HepG2 (cell line): ENCODE data around the gene AP4M1. TPM values are rescaled to one million over a fixed set of nuclear protein-coding genes. Genes with fewer than 3 reads are reported as not detected.

ENCODE experiments used
- ARNTL ChIP-seq: sonication (generic); formaldehyde crosslinking; IDR thresholded peaks from 2 replicates; pipeline ENCODE4 v1.4.0; 2020; ENCODE audit warnings: mild to moderate bottlenecking, missing genetic modification reagents
- CCAR2 ChIP-seq: fragments of 200-400 bp; formaldehyde crosslinking; optimal IDR thresholded peaks from 2 replicates; pipeline ENCODE3; 2018; ENCODE audit warnings: low read depth, mild to moderate bottlenecking, low read length, moderate library complexity
- CEBPB ChIP-seq: IDR thresholded peaks from 2 replicates; pipeline ENCODE4 v1.6.1; 2011; ENCODE audit warnings: low read depth, low read length, improper control_type of control experiment, borderline replicate concordance
- FIP1L1 ChIP-seq: fragments of 200-400 bp; formaldehyde crosslinking; IDR thresholded peaks from 2 replicates; pipeline ENCODE4 v1.6.1; 2018; ENCODE audit warnings: low read depth, mild to moderate bottlenecking, low read length, moderate library complexity, borderline replicate concordance; ENCODE audit not compliant: insufficient read depth
- FOXA1 ChIP-seq, 2 experiments: fragments of 450-650 bp in 1 of 2; sonication (generic) in 1 of 2; formaldehyde crosslinking in 1 of 2; IDR thresholded peaks; 2 replicates each; pipeline versions ENCODE4 v1.4.0 to v1.6.1; 2016 to 2020; ENCODE audit warnings: missing genetic modification reagents in 1 of 2
- HNF4A ChIP-seq: sonication (generic); formaldehyde crosslinking; IDR thresholded peaks from 2 replicates; pipeline ENCODE4 v1.4.0; 2020; ENCODE audit warnings: missing genetic modification reagents
- HNRNPK ChIP-seq: fragments of 200-400 bp; formaldehyde crosslinking; IDR thresholded peaks from 2 replicates; pipeline ENCODE4 v1.6.1; 2018; ENCODE audit warnings: low read length, low read depth, moderate library complexity, mild to moderate bottlenecking; ENCODE audit not compliant: poor library complexity, severe bottlenecking
- NFIB ChIP-seq: sonication (generic); formaldehyde crosslinking; IDR thresholded peaks from 2 replicates; pipeline ENCODE4 v1.9.0; 2021; ENCODE audit warnings: missing genetic modification reagents, mild to moderate bottlenecking, borderline replicate concordance
- NFKB2 ChIP-seq: sonication (generic); formaldehyde crosslinking; IDR thresholded peaks from 2 replicates; pipeline ENCODE4 v1.4.0; 2020; ENCODE audit warnings: missing genetic modification reagents, borderline replicate concordance
- RXRA ChIP-seq: sonication (generic); formaldehyde crosslinking; IDR thresholded peaks from 2 replicates; pipeline ENCODE4 v1.5.1; 2020; ENCODE audit warnings: missing genetic modification reagents
- SRSF9 ChIP-seq: fragments of 200-400 bp; formaldehyde crosslinking; IDR thresholded peaks from 2 replicates; pipeline ENCODE4 v1.6.1; 2018; ENCODE audit warnings: borderline replicate concordance, mild to moderate bottlenecking, low read depth, low read length; ENCODE audit not compliant: insufficient read depth, poor library complexity, severe bottlenecking
- TCF12 ChIP-seq, 2 experiments: fragments of 450-650 bp in 1 of 2; sonication (generic) in 1 of 2; formaldehyde crosslinking in 1 of 2; IDR thresholded peaks; 2 replicates each; pipeline versions ENCODE4 v1.6.1 to v1.8.0; 2017 to 2022; ENCODE audit warnings: antibody characterized with exemption in 1 of 2, mild to moderate bottlenecking in 1 of 2, missing genetic modification reagents in 1 of 2, moderate library complexity in 1 of 2
- ZFP90 ChIP-seq: sonication (generic); formaldehyde crosslinking; IDR thresholded peaks from 2 replicates; pipeline ENCODE4 v1.8.0; 2022; ENCODE audit warnings: missing genetic modification reagents, mild to moderate bottlenecking, inconsistent platforms, borderline replicate concordance
- ZFY ChIP-seq: sonication (generic); formaldehyde crosslinking; IDR thresholded peaks from 2 replicates; pipeline ENCODE4 v1.4.0; 2020; ENCODE audit warnings: missing genetic modification reagents
- ZMYM3 ChIP-seq: sonication (generic); formaldehyde crosslinking; IDR thresholded peaks from 2 replicates; pipeline ENCODE4 v1.5.1; 2020; ENCODE audit warnings: mild to moderate bottlenecking, missing genetic modification reagents
- ZNF124 ChIP-seq: sonication (generic); formaldehyde crosslinking; IDR thresholded peaks from 2 replicates; pipeline ENCODE4 v1.4.0; 2020; ENCODE audit warnings: missing genetic modification reagents
- ZNF274 ChIP-seq: sonication (generic); formaldehyde crosslinking; IDR thresholded peaks from 2 replicates; pipeline ENCODE4 v1.5.1; 2020; ENCODE audit warnings: mild to moderate bottlenecking, missing genetic modification reagents
- polyA plus RNA-seq, 8 experiments: library from polyadenylated mRNA; depleted of rRNA in 3 of 8; stranded (reverse) in 7 of 8; unstranded in 1 of 8; fragments of >200 nt; fragmentation: Illumina TruSeq in 4 of 8; extraction: Trizol in 4 of 8; gene quantifications; 2 replicates each; pipeline versions ENCODE4 v1.2.1 to v1.2.3, GENCODE V29; 2011 to 2016; ENCODE audit warnings: low read depth in 4 of 8, missing spikeins in 1 of 8, mixed read lengths in 1 of 8; ENCODE audit not compliant: insufficient read depth in 1 of 8
- total RNA-seq, 5 experiments: library from RNA; depleted of rRNA; stranded (reverse); fragments of >200 nt; fragmentation: Illumina TruSeq; extraction: Trizol; gene quantifications; 2 replicates each; pipeline ENCODE4 v1.2.3, GENCODE V29; 2016; ENCODE audit warnings: low read depth in 1 of 5
- TF ChIP-seq, protein P1 (sequence below): sonication (generic); formaldehyde crosslinking; IDR thresholded peaks from 2 replicates; pipeline ENCODE4 v1.4.0; 2020; ENCODE audit warnings: mild to moderate bottlenecking, low read depth, missing genetic modification reagents
- TF ChIP-seq, protein P2 (sequence below): sonication (generic); formaldehyde crosslinking; IDR thresholded peaks from 2 replicates; pipeline ENCODE4; 2020; ENCODE audit warnings: missing genetic modification reagents, mild to moderate bottlenecking, borderline replicate concordance
- TF ChIP-seq, protein P3 (sequence below): sonication (generic); formaldehyde crosslinking; IDR thresholded peaks from 2 replicates; pipeline ENCODE4 v1.4.0; 2020; ENCODE audit warnings: missing genetic modification reagents

AP4M1 gene
- total and polyA plus RNA-seq, 2 of the 13 experiments (the other 11 are each of a cell fraction or from before 2014, with no cell fraction given): 6.3 to 9.7 TPM

DNA sequence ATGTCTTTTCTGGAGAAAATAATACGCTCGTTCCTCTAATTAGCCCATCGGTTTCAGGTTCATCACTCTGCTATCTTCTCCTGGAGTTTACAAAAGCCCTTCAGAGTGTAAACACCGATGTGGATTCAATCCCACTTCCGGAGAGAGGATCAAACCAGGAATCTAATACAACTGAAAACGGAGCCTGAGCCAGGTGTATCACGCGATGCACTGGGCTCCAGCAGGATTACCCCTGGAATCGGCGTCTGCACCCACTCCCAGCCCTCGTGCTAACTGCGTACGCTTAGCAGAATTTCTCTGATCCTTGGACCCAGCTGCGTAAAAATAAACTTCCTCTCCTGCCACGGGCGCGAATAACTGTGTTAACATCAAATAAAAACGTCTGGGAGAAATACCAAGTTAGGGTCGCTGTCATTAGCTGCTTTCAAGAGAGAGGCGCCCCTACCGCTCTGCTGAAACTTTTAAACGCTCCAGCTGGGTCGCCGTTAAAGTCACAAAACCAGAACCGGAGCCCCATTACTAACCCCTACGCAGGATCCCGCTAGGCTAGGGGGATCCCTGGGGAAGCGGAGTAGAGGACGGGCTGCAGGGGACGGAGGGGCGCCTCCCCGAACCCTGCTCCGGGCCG is 20.4 kb upstream of the AP4M1 start (continued):
- TF ChIP-seq, protein P1, sequence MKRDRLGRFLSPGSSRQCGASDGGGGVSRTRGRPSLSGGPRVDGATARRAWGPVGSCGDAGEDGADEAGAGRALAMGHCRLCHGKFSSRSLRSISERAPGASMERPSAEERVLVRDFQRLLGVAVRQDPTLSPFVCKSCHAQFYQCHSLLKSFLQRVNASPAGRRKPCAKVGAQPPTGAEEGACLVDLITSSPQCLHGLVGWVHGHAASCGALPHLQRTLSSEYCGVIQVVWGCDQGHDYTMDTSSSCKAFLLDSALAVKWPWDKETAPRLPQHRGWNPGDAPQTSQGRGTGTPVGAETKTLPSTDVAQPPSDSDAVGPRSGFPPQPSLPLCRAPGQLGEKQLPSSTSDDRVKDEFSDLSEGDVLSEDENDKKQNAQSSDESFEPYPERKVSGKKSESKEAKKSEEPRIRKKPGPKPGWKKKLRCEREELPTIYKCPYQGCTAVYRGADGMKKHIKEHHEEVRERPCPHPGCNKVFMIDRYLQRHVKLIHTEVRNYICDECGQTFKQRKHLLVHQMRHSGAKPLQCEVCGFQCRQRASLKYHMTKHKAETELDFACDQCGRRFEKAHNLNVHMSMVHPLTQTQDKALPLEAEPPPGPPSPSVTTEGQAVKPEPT (CRISPR knock-in tag): no peak
- TF ChIP-seq, protein P2, sequence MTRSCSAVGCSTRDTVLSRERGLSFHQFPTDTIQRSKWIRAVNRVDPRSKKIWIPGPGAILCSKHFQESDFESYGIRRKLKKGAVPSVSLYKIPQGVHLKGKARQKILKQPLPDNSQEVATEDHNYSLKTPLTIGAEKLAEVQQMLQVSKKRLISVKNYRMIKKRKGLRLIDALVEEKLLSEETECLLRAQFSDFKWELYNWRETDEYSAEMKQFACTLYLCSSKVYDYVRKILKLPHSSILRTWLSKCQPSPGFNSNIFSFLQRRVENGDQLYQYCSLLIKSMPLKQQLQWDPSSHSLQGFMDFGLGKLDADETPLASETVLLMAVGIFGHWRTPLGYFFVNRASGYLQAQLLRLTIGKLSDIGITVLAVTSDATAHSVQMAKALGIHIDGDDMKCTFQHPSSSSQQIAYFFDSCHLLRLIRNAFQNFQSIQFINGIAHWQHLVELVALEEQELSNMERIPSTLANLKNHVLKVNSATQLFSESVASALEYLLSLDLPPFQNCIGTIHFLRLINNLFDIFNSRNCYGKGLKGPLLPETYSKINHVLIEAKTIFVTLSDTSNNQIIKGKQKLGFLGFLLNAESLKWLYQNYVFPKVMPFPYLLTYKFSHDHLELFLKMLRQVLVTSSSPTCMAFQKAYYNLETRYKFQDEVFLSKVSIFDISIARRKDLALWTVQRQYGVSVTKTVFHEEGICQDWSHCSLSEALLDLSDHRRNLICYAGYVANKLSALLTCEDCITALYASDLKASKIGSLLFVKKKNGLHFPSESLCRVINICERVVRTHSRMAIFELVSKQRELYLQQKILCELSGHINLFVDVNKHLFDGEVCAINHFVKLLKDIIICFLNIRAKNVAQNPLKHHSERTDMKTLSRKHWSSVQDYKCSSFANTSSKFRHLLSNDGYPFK: no peak
- TF ChIP-seq CEBPB (no peak), ZNF274 (CRISPR knock-in tag) (no peak), FIP1L1 (0 out of 2 replicates have a peak, but pooled peaks have one; percentile 20), RXRA (CRISPR knock-in tag) (no peak), HNF4A (peak; percentile 25; the same call in 1 of the 2 replicates), HNRNPK (no peak), ZFY (CRISPR knock-in tag) (no peak), NFIB (no peak), SRSF9 (no peak), FOXA1 (IDR thresholded peaks at IDR 0.05) (peak; percentile 56; the same call in 1 of the 2 replicates), FOXA1 (CRISPR knock-in tag; IDR thresholded peaks at IDR 0.05) (peak; percentile 75), TCF12 (IDR thresholded peaks at IDR 0.05) (no peak), TCF12 (CRISPR knock-in tag; IDR thresholded peaks at IDR 0.05) (no peak), CCAR2 (no peak), ARNTL (CRISPR knock-in tag) (no peak), ZNF124 (no peak), ZMYM3 (CRISPR knock-in tag) (no peak), ZFP90 (CRISPR knock-in tag) (no peak), NFKB2 (CRISPR knock-in tag) (no peak)
- TF ChIP-seq, protein P3, sequence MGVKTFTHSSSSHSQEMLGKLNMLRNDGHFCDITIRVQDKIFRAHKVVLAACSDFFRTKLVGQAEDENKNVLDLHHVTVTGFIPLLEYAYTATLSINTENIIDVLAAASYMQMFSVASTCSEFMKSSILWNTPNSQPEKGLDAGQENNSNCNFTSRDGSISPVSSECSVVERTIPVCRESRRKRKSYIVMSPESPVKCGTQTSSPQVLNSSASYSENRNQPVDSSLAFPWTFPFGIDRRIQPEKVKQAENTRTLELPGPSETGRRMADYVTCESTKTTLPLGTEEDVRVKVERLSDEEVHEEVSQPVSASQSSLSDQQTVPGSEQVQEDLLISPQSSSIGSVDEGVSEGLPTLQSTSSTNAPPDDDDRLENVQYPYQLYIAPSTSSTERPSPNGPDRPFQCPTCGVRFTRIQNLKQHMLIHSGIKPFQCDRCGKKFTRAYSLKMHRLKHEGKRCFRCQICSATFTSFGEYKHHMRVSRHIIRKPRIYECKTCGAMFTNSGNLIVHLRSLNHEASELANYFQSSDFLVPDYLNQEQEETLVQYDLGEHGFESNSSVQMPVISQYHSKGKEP (CRISPR knock-in tag): no peak
